Right cardiac atrium (tissue), 5 donors: ENCODE data around the gene SH3PXD2A. TPM values are rescaled to one million over a fixed set of nuclear protein-coding genes. Genes with fewer than 3 reads are reported as not detected.

Experiments used
- ATAC-seq, 2 donors: fragments of 200-7000 bp; cut with Tn5 transposase; one replicate each; pipeline versions ENCODE4 v1.8.0 to v1.9.1; 2020; ENCODE audit warnings: moderate library complexity in 2 of 2, mild to moderate bottlenecking in 1 of 2
- DNase-seq, 3 donors: peaks; one replicate each; pipeline ENCODE4 v3.0.0-alpha.2; 2020
- H3K27ac ChIP-seq: one replicate; pipeline ENCODE4 v1.5.1; 2013; ENCODE audit warnings: mild to moderate bottlenecking, low read length, control low read depth, moderate library complexity
- H3K27me3 ChIP-seq: one replicate; pipeline ENCODE4 v1.6.1; 2013; ENCODE audit not compliant: control insufficient read depth, insufficient read depth
- H3K4me1 ChIP-seq: one replicate; pipeline ENCODE4 v1.6.1; 2013; ENCODE audit warnings: low read length; ENCODE audit not compliant: control insufficient read depth, insufficient read depth
- H3K4me3 ChIP-seq: one replicate; pipeline ENCODE4 v1.5.1; 2013; ENCODE audit warnings: low read length, control low read depth
- H3K9me3 ChIP-seq: one replicate; pipeline ENCODE4 v1.6.1; 2013; ENCODE audit warnings: low read length; ENCODE audit not compliant: control insufficient read depth
- WGBS: extraction: QIAGEN DNeasy Blood & Tissue Kit; methylation state at CpG from one replicate; pipeline ENCODE4 v1.1.7; 2013; 5-methylcytosine and 5-hydroxymethylcytosine counted together
- intact Hi-C, 4 donors: fragments of 100-400 bp; cut with DNase I; formaldehyde crosslinking; loops; one replicate each; pipeline versions ENCODE4 v1.11.0 to v1.14.0; 2022 to 2023
- polyA plus RNA-seq: library from polyadenylated mRNA; stranded (reverse); fragments of 200-250 nt; gene quantifications from one replicate; pipeline ENCODE4 v1.2.3, GENCODE V29; 2013
- total RNA-seq, 4 donors: library from RNA; stranded (reverse); fragmentation: NEBNext Ultra II Directional; extraction: Animal tissue kit (Norgen Biotek cat#: 25700); gene quantifications; one replicate each; pipeline ENCODE4 v1.2.1, GENCODE V29; 2021
- donor health status: healthy with polysubstance abuse.
- donor health status: DM: no; HTN: yes; CAD: no.
- donor health status: DM: no; HTN: no; CAD: no.
- donor health status: DM: no; HTN: yes; CAD: no; lungs with severe emphysema.
- donor health status: DM: yes; HTN: yes; CAD: no.

Gene SH3PXD2A
- total and polyA plus RNA-seq, 5 donors: 13.5 to 31.7 (median 30.9) TPM

DNA sequence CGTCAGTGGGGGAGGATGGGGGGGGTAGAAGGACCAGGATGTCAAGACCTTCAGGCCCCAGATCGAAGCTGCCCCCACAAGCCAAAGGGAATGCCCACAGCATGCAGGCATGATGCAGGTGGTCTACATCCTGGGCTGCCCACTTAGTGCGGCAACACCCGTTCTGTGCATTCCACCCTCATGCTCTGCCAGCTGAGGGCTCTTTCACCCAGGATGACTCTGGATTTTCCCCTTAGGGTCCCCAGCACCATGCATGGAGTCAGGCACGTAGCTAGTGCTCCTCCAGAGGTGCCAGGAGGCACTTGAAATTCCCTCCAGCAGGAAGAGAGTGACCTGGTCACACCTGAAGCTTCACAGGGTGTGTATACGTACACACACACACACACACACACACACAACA, 66.2 kb downstream of the SH3PXD2A start:
- Histone ChIP-seq H3K9me3 (no peaks in the 10 kb centered on the region), H3K27me3 (no peaks in the 10 kb centered on the region), H3K4me3 (no peak overlapping the region), H3K4me1 (no peaks in the 10 kb centered on the region), H3K27ac (no peak overlapping the region)
- intact Hi-C loops: no loop called here
- 80% methylated on average over 6 of the region's 6 CpGs for WGBS
- ATAC-seq (no peak), DNase-seq (no peak)

DNA sequence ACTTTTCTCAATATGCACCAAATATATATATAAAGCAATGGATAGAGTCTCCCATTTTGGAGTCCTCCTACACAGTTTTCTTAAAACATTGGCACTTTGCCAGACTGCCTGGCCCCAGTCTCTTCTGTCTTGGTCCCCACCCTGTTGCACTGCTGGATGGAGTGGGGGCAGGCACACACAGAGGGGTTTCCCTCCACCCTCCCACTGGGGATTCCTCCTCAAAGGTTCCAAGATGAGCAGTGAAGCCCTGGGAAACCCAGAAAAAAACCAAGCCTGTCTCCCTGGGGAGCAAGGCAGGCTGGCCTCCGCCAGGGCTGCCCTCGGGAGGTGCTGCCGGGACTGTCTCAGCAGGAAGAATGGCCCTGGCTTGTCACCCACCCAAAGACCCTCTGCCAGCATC, 68.0 kb downstream of the SH3PXD2A start:
- WGBS: 45% methylated on average over 3 of the region's 3 CpGs
- no peaks in the 10 kb centered on the region for H3K4me1 ChIP-seq
- H3K9me3 ChIP-seq: no peaks in the 10 kb centered on the region
- no peaks in the 10 kb centered on the region for H3K27me3 ChIP-seq
- no peak overlapping the region for H3K4me3 ChIP-seq
- intact Hi-C loops: no loop called here
- DNase-seq (no peak), ATAC-seq (no peak)
- H3K27ac ChIP-seq: no peak overlapping the region

DNA sequence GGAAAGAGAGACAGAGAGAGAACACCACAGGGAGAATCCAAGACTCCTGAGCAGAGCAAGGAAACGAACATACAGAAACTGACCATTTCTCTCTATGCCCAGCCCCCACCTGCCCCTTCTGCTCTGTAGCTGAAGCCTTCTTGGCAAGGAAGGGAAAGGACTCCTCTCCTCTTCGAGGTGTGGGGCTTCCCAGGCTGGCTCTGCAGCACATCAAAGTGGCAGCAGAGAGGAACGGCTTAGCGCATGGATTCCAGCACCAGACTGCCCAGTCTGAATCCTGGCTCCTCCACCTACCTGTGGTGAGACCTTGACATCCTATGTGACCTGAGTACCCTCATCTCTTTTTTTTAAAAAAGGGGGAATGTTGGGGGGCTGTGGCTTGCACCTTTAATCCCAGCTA, 69.4 kb downstream of the SH3PXD2A start:
- intact Hi-C loops: no loop called here
- Histone ChIP-seq H3K4me1 (no peaks in the 10 kb centered on the region), H3K27ac (no peak overlapping the region), H3K4me3 (no peak overlapping the region), H3K9me3 (no peaks in the 10 kb centered on the region), H3K27me3 (no peaks in the 10 kb centered on the region)
- no peak for ATAC-seq
- DNase-seq: no peak
- 75% methylated on average over 4 of the region's 4 CpGs for WGBS

GRCh38 chr10:103784723-103785418, 70.5 kb downstream of the SH3PXD2A start:
- Histone ChIP-seq H3K4me3 (no peak overlapping the region), H3K9me3 (no peaks in the 10 kb centered on the region), H3K4me1 (peaks cover 3% of the 10 kb centered on the region), H3K27me3 (no peaks in the 10 kb centered on the region), H3K27ac (no peak overlapping the region)
- intact Hi-C loops: no loop called here
- ATAC-seq: no peak
- 86% methylated on average over 9 of the region's 9 CpGs for WGBS
- no peak for DNase-seq

DNA sequence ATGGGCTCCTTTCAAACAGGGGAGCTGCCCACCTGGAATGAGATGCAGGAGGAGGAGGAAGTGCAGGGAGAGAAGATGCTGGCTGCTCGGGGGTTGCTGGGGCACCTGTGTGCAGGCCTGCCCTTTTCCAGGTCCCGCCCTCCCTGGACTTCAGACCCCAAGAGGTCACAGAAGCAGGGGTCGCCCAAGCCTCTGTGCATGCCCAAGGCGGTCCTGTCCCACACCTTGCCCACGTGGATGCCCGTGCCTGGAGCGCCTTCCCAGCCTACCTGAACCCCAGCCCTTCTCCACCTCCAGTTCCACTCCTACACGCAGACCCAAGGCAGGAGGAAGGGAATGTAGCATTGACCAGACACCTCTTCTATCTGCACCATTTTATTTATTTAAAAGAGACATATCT, 71.3 kb downstream of the SH3PXD2A start:
- intact Hi-C loops: no loop called here

GRCh38 chr10:103783681-103784080, 71.7 kb downstream of the SH3PXD2A start:
- Histone ChIP-seq H3K4me3 (no peak overlapping the region), H3K4me1 (peaks cover 10% of the 10 kb centered on the region), H3K27me3 (no peaks in the 10 kb centered on the region), H3K9me3 (no peaks in the 10 kb centered on the region), H3K27ac (no peak overlapping the region)
- ATAC-seq: no peak
- 54% methylated on average over 7 of the region's 7 CpGs for WGBS
- no peak for DNase-seq
- intact Hi-C loops: no loop called here

More for the DNA sequence above, 71.3 kb downstream of the SH3PXD2A start:
- H3K4me3 ChIP-seq: no peak overlapping the region
- WGBS: 88% methylated on average over 8 of the region's 8 CpGs
- ATAC-seq (no peak), DNase-seq (no peak)
- no peaks in the 10 kb centered on the region for H3K27me3 ChIP-seq
- H3K9me3 ChIP-seq: no peaks in the 10 kb centered on the region
- peaks cover 10% of the 10 kb centered on the region for H3K4me1 ChIP-seq
- no peak overlapping the region for H3K27ac ChIP-seq

DNA sequence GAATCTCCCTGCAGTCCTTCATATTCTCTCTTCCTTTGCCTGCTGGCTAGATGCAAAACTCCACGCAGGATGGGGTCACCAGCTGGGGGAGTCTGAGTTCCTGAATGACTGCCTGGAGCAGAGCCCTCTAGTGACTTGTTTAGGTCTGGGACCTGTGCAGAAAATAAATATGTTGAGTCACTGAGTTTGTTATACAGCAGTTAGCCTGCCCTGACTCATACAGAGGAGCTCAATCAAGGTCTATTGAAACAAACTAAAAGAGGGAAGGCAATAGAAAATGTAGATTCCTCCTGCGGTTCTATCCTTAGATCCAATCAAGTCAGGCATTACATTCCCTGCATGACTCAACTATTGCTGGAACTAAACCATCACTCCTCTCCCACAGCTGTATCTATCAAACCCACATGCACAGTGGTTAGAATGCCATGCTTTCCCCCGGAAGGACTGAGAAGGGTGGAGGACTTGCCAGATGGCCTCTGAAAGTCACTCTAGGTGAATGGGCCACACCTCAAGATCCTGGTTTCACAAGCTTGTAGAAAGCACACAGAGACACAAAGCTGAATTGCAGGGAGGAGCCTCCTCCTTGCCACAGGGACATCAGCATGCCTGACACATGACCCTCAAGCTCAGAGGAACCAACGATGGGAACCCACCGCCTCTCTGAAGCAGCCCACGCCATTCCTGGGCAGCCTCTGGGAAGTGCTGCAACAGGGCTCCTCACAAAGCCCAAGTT, 73.9 kb downstream of the SH3PXD2A start:
- no peak overlapping the region for H3K27ac ChIP-seq
- H3K4me3 ChIP-seq: no peak overlapping the region
- H3K27me3 ChIP-seq: no peaks in the 10 kb centered on the region
- DNase-seq (no peak), ATAC-seq (no peak)
- WGBS: 88% methylated on average over 6 of the region's 6 CpGs
- H3K9me3 ChIP-seq: no peaks in the 10 kb centered on the region
- peaks cover 10% of the 10 kb centered on the region for H3K4me1 ChIP-seq
- intact Hi-C loops: no loop called here

GRCh38 chr10:103780242-103781149, 74.9 kb downstream of the SH3PXD2A start:
- intact Hi-C loops: no loop called here
- DNase-seq: no peak
- no peak for ATAC-seq
- no peaks in the 10 kb centered on the region for H3K9me3 ChIP-seq
- H3K4me1 ChIP-seq: peaks cover 10% of the 10 kb centered on the region
- no peak overlapping the region for H3K4me3 ChIP-seq
- no peaks in the 10 kb centered on the region for H3K27me3 ChIP-seq
- WGBS: 77% methylated on average over 8 of the region's 8 CpGs
- H3K27ac ChIP-seq: no peak overlapping the region

GRCh38 chr10:103778358-103779139, 76.8 kb downstream of the SH3PXD2A start:
- DNase-seq (no peak), ATAC-seq (no peak)
- intact Hi-C loops: loop anchor here in 2 of 4 donors (10.0 kb wide), 2 partner anchors 54 to 76 kb away; partner anchors contain the start of gene SH3PXD2A (in 1 of the 2)
- Histone ChIP-seq H3K4me1 (peaks cover 10% of the 10 kb centered on the region), H3K9me3 (no peaks in the 10 kb centered on the region), H3K27me3 (no peaks in the 10 kb centered on the region), H3K27ac (no peak overlapping the region), H3K4me3 (no peak overlapping the region)
- 96% methylated on average over 10 of the region's 10 CpGs for WGBS

- Histone ChIP-seq H3K9me3 (no peaks in the 10 kb centered on the region), H3K4me1 (peaks cover 10% of the 10 kb centered on the region), H3K27ac (no peak overlapping the region), H3K4me3 (no peak overlapping the region), H3K27me3 (no peaks in the 10 kb centered on the region)
- WGBS: 56% methylated on average over 12 of the region's 12 CpGs
- ATAC-seq: peak; percentile 9 to 47
- peak; percentile 67 to 81 (median 77) for DNase-seq
- intact Hi-C loops: loop anchor here in 2 of 4 donors (10.0 kb wide), 2 partner anchors 52 to 78 kb away; partner anchors contain the start of gene SH3PXD2A (in 1 of the 2)
These were observed 78.3 kb downstream of the SH3PXD2A start for GRCh38 chr10:103776878-103777591.
